K562 (cell line): ENCODE results near the gene TBX6. TPM values are rescaled to one million over a fixed set of nuclear protein-coding genes. Genes with fewer than 3 reads are reported as not detected.

ENCODE experiments used
- ATF1 ChIP-seq, 2 experiments: fragments of 450-650 bp in 1 of 2; IDR thresholded peaks; 2 replicates each; pipeline ENCODE4 v1.6.1; 2016; ENCODE audit warnings: missing compliant biosample characterization in 1 of 2, missing genetic modification characterization in 1 of 2
- CBX1 ChIP-seq: sonication (generic); IDR thresholded peaks from 2 replicates; pipeline ENCODE4 v1.6.1; 2016; ENCODE audit warnings: antibody characterized with exemption, low read depth, mild to moderate bottlenecking
- CBX3 ChIP-seq, 2 experiments: IDR thresholded peaks; 1 replicate in 1 of 2; 2 replicates in 1 of 2; pipeline ENCODE4 v1.6.1; 2012; ENCODE audit warnings: inconsistent platforms in 2 of 2, low read length in 2 of 2, borderline replicate concordance in 1 of 2, control low read depth in 1 of 2
- ESRRA ChIP-seq: fragments of 450-650 bp; IDR thresholded peaks from 2 replicates; pipeline ENCODE4 v1.6.1; 2014; ENCODE audit warnings: low read depth, mild to moderate bottlenecking, moderate library complexity, borderline replicate concordance
- FOXA1 ChIP-seq: fragments of 450-650 bp; IDR thresholded peaks from 2 replicates; pipeline ENCODE4 v1.6.1; 2016; ENCODE audit warnings: mild to moderate bottlenecking, borderline replicate concordance
- HMBOX1 ChIP-seq: sonication (generic); IDR thresholded peaks from 2 replicates; pipeline ENCODE4 v1.6.1; 2016
- KDM1A ChIP-seq, 2 experiments: fragments of 450-650 bp; IDR thresholded peaks; 2 replicates each; pipeline ENCODE4 v1.6.1; 2016; ENCODE audit warnings: mild to moderate bottlenecking in 2 of 2
- MEF2A ChIP-seq: IDR thresholded peaks from 2 replicates; pipeline ENCODE4 v1.6.1; 2011; ENCODE audit warnings: low read depth, mild to moderate bottlenecking, low read length, moderate library complexity; ENCODE audit not compliant: control insufficient read depth
- MXD1 ChIP-seq: fragments of 250-450 bp; sonication (Bioruptor Pico); IDR thresholded peaks from 2 replicates; pipeline ENCODE4 v1.8.0; 2021; ENCODE audit warnings: borderline replicate concordance, mild to moderate bottlenecking, moderate library complexity; ENCODE audit not compliant: poor library complexity, severe bottlenecking
- MYC ChIP-seq, 2 experiments: fragments of 250-450 bp in 1 of 2; sonication (Bioruptor Pico) in 1 of 2; IDR thresholded peaks; 2 replicates each; pipeline versions ENCODE4 v1.5.1 to v1.6.1; 2012 to 2021; ENCODE audit warnings: low read depth in 2 of 2, borderline replicate concordance in 1 of 2, improper control_type of control experiment in 1 of 2, low read length in 1 of 2, mild to moderate bottlenecking in 1 of 2, moderate library complexity in 1 of 2
- NCOA1 ChIP-seq: fragments of 450-650 bp; IDR thresholded peaks from 2 replicates; pipeline ENCODE4 v1.6.1; 2016; ENCODE audit warnings: low read depth
- NCOA4 ChIP-seq: fragments of 450-650 bp; IDR thresholded peaks from 2 replicates; pipeline ENCODE4 v1.6.1; 2018; ENCODE audit warnings: mild to moderate bottlenecking; ENCODE audit not compliant: partially characterized antibody
- SP1 ChIP-seq: sonication (generic); formaldehyde crosslinking; IDR thresholded peaks from 2 replicates; pipeline ENCODE4 v1.8.1; 2022; ENCODE audit warnings: mild to moderate bottlenecking, missing genetic modification reagents
- TSC22D4 ChIP-seq: fragments of 450-650 bp; IDR thresholded peaks from 2 replicates; pipeline ENCODE4 v1.6.1; 2016; ENCODE audit warnings: missing genetic modification characterization, missing biosample characterization, control low read depth
- ZBTB12 ChIP-seq: fragments of 250-450 bp; sonication (Bioruptor Pico); IDR thresholded peaks from 2 replicates; pipeline ENCODE4 v1.4.0; 2020
- ZBTB43 ChIP-seq: sonication (generic); formaldehyde crosslinking; IDR thresholded peaks from 2 replicates; pipeline ENCODE4 v1.8.0; 2023; ENCODE audit warnings: mild to moderate bottlenecking, missing genetic modification reagents
- ZBTB8A ChIP-seq: fragments of 450-650 bp; IDR thresholded peaks from 2 replicates; pipeline ENCODE4 v1.6.1; 2018; ENCODE audit warnings: mild to moderate bottlenecking, moderate library complexity; ENCODE audit not compliant: partially characterized antibody
- ZC3H11A ChIP-seq: IDR thresholded peaks from 2 replicates; pipeline ENCODE4 v1.6.1; 2012; ENCODE audit warnings: low read depth, low read length, improper control_type of control experiment
- ZC3H8 ChIP-seq: fragments of 450-650 bp; IDR thresholded peaks from 2 replicates; pipeline ENCODE4 v1.6.1; 2017
- ZNF121 ChIP-seq: sonication (generic); formaldehyde crosslinking; conservative IDR thresholded peaks from 2 replicates; pipeline ENCODE4 v1.8.0; 2022; ENCODE audit warnings: missing genetic modification reagents
- ZNF124 ChIP-seq: sonication (generic); formaldehyde crosslinking; IDR thresholded peaks from 2 replicates; pipeline ENCODE4 v1.8.1; 2022; ENCODE audit warnings: missing genetic modification reagents
- ZNF639 ChIP-seq, 2 experiments: fragments of 200-800 bp in 1 of 2; sonication (Bioruptor generic) in 1 of 2; sonication (generic) in 1 of 2; formaldehyde crosslinking in 1 of 2; IDR thresholded peaks in 1 of 2; conservative IDR thresholded peaks in 1 of 2; 2 replicates each; pipeline versions ENCODE4 v1.5.0 to v1.6.1; 2016 to 2020; ENCODE audit warnings: missing compliant biosample characterization in 1 of 2, missing genetic modification characterization in 1 of 2, missing genetic modification reagents in 1 of 2
- polyA plus RNA-seq, 8 experiments: library from polyadenylated mRNA; depleted of rRNA in 4 of 8; stranded (reverse) in 5 of 8; unstranded in 3 of 8; fragments of >200 nt; fragmentation: Nextera tagmentation in 2 of 8; fragmentation: Illumina TruSeq in 1 of 8; extraction: Ambion mirVana in 2 of 8; extraction: Trizol in 1 of 8; gene quantifications; 2 replicates each; pipeline versions ENCODE4 v1.2.1 to v1.2.3, GENCODE V29; 2011 to 2014; ENCODE audit warnings: inconsistent platforms in 1 of 8, missing spikeins in 1 of 8
- total RNA-seq, 7 experiments: library from RNA; depleted of rRNA in 6 of 7; stranded (reverse); fragments of >200 nt in 6 of 7; fragmentation: Illumina TruSeq in 2 of 7; extraction: Trizol in 2 of 7; gene quantifications; 2 replicates each; pipeline versions ENCODE4 v1.2.1 to v1.2.3, GENCODE V29; 2011 to 2021; ENCODE audit warnings: low replicate concordance in 1 of 7

The TBX6 gene
- total and polyA plus RNA-seq, 9 of the 15 experiments (the other 6 are each of a cell fraction or from before 2014, with no cell fraction given): 0.07 to 0.58 (median 0.11) TPM; not detected in 2

- TF ChIP-seq ZC3H11A (peak; percentile 33; the same call in 1 of the 2 replicates), KDM1A (IDR thresholded peaks at IDR 0.05) (peak in 1 of 2 experiments; percentile 48; a peak in 1 of 4 replicates), ZC3H8 (0 out of 2 replicates have a peak, but pooled peaks have one; percentile 19), ZBTB8A (no peak), ESRRA (peak; percentile 67), CBX3 (IDR thresholded peaks at IDR 0.05; ENCODE audit: borderline replicate concordance in 1 of 2, low read length in 2 of 2) (no peak), ZBTB43 (CRISPR knock-in tag) (no peak), TSC22D4 (no peak), MXD1 (CRISPR knock-in tag) (peak; percentile 4), ZNF121 (CRISPR knock-in tag) (no peak), NCOA1 (no peak; the same call in none of the 2 replicates), MYC (IDR thresholded peaks at IDR 0.05; ENCODE audit: low read depth, low read length) (peak; percentile 89), MYC (CRISPR knock-in tag; IDR thresholded peaks at IDR 0.05; ENCODE audit: borderline replicate concordance, low read depth) (peak; percentile 87; the same call in 1 of the 2 replicates), MEF2A (no peak), FOXA1 (no peak), CBX1 (peak; percentile 77), ZNF639 (CRISPR knock-in tag; conservative IDR thresholded peaks at IDR 0.05 in 1 of 2, IDR thresholded peaks at IDR 0.05 in 1 of 2) (peak in 1 of 2 experiments; percentile 88; a peak in 2 of 4 replicates), HMBOX1 (no peak), ZNF124 (no peak), NCOA4 (no peak), ZBTB12 (no peak), SP1 (peak; percentile 91), ATF1 (CRISPR knock-in tag; IDR thresholded peaks at IDR 0.05) (no peak), ATF1 (tag; IDR thresholded peaks at IDR 0.05) (peak; percentile 91)
Measured at GRCh38 chr16:30065102-30065942, 26.4 kb downstream of the TBX6 start, which contains the start of gene ALDOA (continued).
